ENCODE data around the gene SLC2A4RG. TPM values are rescaled to one million over a fixed set of nuclear protein-coding genes. Genes with fewer than 3 reads are reported as not detected.
A peak's percentile ranks its signal among the peaks of the same experiment; 100 is the strongest.

Gene SLC2A4RG
- total and polyA plus RNA-seq, 2 of the 13 experiments (the other 11 are each of a cell fraction or from before 2014, with no cell fraction given) = 91.4 to 95.9 TPM

DNA sequence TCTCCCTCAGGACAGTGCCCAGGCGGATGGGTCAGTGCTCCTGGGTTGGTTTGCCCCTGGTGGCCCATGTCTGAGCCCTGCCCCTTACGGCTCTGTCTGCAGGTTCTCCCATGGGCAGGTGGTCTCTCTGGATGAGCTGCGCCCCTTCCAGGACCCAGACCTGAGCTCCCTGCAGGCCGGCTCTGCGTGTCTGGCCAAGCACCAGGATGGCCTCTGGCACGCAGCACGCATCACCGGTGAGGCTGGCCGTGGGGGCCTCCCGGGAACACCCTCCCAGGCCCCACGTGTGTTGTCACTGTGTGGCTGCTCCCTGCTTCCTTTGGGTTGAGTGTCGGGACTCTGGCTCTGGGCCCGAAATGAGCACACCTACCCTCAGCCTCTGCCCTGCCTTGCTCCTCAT lies 6.5 kb upstream of the SLC2A4RG start (continued):
- TF ChIP-seq, protein P1, sequence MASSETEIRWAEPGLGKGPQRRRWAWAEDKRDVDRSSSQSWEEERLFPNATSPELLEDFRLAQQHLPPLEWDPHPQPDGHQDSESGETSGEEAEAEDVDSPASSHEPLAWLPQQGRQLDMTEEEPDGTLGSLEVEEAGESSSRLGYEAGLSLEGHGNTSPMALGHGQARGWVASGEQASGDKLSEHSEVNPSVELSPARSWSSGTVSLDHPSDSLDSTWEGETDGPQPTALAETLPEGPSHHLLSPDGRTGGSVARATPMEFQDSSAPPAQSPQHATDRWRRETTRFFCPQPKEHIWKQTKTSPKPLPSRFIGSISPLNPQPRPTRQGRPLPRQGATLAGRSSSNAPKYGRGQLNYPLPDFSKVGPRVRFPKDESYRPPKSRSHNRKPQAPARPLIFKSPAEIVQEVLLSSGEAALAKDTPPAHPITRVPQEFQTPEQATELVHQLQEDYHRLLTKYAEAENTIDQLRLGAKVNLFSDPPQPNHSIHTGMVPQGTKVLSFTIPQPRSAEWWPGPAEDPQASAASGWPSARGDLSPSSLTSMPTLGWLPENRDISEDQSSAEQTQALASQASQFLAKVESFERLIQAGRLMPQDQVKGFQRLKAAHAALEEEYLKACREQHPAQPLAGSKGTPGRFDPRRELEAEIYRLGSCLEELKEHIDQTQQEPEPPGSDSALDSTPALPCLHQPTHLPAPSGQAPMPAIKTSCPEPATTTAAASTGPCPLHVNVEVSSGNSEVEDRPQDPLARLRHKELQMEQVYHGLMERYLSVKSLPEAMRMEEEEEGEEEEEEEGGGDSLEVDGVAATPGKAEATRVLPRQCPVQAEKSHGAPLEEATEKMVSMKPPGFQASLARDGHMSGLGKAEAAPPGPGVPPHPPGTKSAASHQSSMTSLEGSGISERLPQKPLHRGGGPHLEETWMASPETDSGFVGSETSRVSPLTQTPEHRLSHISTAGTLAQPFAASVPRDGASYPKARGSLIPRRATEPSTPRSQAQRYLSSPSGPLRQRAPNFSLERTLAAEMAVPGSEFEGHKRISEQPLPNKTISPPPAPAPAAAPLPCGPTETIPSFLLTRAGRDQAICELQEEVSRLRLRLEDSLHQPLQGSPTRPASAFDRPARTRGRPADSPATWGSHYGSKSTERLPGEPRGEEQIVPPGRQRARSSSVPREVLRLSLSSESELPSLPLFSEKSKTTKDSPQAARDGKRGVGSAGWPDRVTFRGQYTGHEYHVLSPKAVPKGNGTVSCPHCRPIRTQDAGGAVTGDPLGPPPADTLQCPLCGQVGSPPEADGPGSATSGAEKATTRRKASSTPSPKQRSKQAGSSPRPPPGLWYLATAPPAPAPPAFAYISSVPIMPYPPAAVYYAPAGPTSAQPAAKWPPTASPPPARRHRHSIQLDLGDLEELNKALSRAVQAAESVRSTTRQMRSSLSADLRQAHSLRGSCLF (CRISPR knock-in tag; IDR thresholded peaks at IDR 0.05; ENCODE audit: borderline replicate concordance) = no peak
- peak; percentile 5; the same call in 1 of the 2 replicates for TF ChIP-seq ZNF280B (CRISPR knock-in tag; IDR thresholded peaks at IDR 0.05; ENCODE audit: borderline replicate concordance)
- TF ChIP-seq ZNF7 (CRISPR knock-in tag; IDR thresholded peaks at IDR 0.05) = no peak
- TF ChIP-seq CENPBD1 (CRISPR knock-in tag; IDR thresholded peaks at IDR 0.05; ENCODE audit: borderline replicate concordance, low read depth) = no peak
- TF ChIP-seq AGO2 (optimal IDR thresholded peaks at IDR 0.05; ENCODE audit: low read depth, low read length) = peak; percentile 96
- TF ChIP-seq MTF2 (CRISPR knock-in tag; IDR thresholded peaks at IDR 0.05; ENCODE audit: borderline replicate concordance) = no peak
- peak; percentile 66 for TF ChIP-seq RBFOX2 (IDR thresholded peaks at IDR 0.05; ENCODE audit: low read depth, low read length)
- TF ChIP-seq TFE3 (CRISPR knock-in tag; IDR thresholded peaks at IDR 0.05) = no peak
- TF ChIP-seq ZFP91 (CRISPR knock-in tag; IDR thresholded peaks at IDR 0.05; ENCODE audit: borderline replicate concordance) = peak; percentile 55; the same call in 1 of the 2 replicates
- no peak for TF ChIP-seq ZNF224 (CRISPR knock-in tag; IDR thresholded peaks at IDR 0.05)
- TF ChIP-seq, protein P2, sequence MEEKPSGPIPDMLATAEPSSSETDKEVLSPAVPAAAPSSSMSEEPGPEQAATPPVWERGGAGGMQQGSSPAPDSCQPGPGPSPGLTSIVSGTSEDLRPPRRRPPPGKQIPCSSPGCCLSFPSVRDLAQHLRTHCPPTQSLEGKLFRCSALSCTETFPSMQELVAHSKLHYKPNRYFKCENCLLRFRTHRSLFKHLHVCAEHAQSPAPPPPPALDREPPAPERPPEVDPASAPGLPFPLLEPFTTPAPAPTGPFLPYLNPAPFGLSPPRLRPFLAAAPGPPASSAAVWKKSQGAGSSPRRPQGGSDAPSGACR (CRISPR knock-in tag; IDR thresholded peaks at IDR 0.05) = no peak

Measured in HepG2 (cell line).